HK-2 (cell line): ENCODE results near the gene SLC9A6.
"Not testable (repeated sequence)": the region's sequence is repeated elsewhere in the genome, so short reads cannot be mapped to it uniquely, and the experiment has no call there.

Experiments used
- DNase-seq: peaks from one replicate; pipeline ENCODE4 v3.0.0-alpha.2; 2018; ENCODE audit not compliant: unreplicated experiment

The SLC9A6 gene

GRCh38 chrX:136029766-136030165 lies 44.5 kb downstream of the SLC9A6 start:
- no peak for DNase-seq

DNA sequence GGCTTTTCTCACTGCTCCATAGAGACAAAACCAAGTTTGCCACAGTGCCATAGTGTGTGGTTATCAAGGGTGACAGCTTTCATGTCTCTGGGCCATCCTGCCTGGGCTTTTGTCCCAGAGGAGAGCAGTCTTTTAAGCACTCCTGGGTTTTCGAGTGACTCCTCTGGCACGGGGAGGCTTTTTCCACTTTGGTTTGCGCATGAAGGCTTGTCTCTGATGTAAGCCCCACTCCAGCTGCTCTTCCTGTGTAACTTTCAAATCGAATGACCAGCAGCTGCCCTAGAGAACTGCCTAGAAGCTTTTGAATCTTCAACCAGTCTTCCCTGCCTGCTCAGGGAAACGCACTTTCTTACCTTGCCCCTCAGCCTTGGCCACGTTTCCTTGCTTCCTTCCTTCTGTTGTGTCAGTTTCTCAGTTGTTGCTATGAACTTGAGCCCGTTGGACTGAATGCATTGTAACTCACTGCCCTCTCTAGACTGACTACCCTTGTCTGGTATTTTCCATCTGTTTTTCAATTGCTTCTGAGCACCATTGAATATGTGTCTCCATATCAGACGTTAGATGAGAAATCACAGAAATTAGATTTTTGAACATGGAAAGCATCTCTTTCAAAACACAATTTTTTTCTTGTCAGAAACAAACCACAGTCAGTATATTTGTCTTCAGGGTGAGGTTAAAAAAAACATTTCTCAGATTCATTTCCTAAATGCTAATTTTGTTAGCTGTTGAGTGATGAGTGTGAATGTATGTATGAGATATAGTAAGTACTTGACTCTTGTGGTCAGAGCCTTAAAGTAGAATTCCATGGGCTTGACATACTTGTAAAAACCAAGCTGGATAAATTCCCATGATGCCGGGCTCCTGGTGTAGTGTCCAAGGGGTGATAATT lies 45.3 kb downstream of the SLC9A6 start:
- DNase-seq, result no peak

- DNase-seq, result no peak
Observed at GRCh38 chrX:136031626-136032025, 46.4 kb downstream of the SLC9A6 start.

DNA sequence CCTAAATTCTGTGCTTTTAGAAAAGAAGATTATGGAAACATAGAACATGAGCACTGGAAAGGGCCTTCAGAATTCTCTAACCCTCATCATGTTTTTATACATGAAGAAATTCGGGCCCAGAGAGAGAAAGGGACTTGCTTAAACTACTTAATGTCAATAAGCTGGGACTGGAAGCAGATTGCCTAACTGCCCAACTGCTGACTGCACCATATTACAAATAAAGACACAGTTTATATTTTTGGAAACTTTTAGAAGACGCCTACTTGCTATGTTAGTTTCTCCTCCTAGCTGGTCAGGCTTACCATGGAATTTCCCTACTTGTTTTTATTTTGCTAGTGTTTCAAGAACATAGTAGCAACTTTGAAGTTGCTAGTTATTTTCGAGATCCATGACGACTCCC lies 47.1 kb downstream of the SLC9A6 start:
- no peak for DNase-seq

DNA sequence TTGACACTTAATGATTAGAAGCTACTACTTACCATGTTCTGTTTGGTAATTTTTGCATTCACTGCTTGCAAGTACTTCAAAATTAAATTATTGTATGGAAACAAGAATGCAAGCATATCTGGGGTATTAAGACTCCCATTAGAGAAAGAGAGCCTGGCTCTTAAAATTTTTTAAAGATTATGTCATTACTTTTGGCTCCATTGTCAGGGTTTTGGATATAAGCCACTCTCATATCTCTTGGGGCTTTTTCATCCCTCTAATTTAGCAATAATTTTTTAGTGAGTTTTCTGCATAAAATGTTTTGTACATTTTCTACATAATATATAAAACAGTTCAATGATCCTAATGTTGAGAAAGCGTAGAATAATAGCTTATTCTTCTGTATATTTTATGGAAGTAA lies 49.4 kb downstream of the SLC9A6 start:
- no peak for DNase-seq

DNA sequence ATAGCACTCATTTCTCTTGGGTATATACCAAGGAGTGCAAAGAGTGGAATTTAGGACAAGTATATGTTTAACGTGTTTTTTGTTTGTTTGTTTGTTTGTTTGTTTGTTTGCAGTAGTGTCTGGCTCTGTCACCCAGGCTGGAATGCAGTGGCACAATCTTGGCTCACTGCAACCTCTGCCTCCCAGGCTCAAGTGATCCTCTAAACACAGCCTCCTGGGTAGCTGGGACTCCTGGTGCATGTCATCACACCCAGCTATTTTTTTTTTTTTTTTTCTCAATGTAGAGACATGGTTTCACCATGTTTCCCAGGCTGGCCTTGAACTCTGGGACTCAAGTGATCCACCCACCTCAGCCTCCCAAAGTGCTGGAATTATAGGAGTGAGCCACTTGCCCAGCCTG lies 50.4 kb downstream of the SLC9A6 start:
- DNase-seq, result no peak

DNA sequence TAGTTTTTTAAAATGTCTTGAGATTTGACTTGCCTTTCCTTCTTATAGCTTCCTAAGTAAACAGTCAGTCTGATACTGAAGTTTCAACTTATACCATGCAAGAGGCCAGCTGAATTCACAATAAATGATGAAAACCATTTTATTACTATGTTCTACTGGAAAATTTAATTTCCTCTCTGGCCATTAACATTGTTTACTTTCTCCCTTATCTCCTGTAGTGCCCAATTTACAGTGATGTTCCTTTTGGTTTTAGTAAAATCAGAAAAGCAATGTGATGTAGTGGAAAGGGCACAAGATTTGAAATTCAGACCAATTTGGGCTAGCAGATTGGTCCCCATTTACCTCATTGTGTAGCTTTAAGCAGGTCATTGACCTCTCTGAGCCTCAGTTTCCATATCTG lies 54.2 kb downstream of the SLC9A6 start:
- DNase-seq, result no peak

DNA sequence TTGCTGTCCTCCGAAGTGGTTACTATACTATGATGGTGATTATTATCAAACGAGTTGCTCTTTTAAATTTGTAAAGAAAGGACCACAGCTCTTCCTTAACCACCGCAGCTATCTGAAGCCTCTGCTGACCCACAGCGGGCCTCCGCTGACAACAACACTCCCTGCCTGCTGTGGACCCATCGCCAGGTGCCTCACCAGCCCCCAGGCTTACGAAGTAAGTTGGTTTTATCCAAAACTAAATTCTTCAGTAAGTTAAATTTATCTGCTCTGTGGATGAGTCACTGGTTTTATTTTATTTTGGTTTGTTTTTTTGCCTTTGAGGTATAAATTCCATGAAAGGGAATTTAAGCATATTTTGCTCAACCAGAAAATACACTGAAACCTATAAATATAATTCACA lies 54.7 kb downstream of the SLC9A6 start:
- DNase-seq, result no peak

DNA sequence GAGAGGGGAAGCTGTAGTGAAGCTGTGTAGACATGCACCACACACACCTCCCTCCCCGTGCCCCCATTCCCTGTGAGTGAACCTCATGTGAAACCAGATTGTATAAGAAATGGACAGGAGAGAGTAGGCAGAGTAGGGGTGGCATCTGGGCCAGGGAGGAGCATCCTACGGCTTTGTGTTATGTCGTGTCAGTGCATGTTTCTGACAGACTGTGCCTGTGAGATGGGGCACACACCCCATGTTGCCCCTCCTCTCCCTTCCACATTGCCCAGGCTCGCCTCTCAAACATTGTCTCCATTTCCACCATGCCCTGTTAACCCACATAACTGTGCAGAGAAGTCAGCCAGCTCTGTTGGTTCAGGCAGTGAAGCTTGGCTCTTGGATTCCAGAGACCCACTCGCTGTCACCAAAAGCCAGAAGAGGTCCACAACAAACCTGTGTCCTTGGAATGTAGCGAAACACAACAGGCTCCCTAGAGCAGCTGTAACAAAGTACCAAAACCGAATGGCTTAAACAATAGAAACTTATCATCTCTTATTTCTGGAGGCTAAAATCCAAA lies 56.1 kb downstream of the SLC9A6 start:
- DNase-seq, result no peak

DNA sequence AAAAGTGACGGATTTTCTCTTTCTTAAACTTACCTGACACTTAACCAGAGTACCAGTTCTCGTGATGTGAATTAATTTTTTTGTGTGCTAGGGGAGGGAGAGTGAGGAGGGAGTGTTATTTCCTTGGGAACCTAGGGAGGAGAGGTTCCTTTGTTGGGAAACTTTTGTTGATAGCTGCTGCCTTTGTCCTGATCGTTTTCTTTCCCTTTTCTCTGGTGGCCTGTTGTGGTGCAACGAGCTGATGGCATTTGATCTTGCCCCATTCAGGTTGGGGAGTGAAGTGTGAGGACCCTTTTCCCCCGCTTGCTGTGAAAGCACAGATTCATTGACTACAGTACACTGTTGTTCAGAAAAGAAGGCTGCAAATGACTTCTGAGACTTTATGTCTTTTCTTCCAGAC lies 59.8 kb downstream of the SLC9A6 start:
- DNase-seq, result no peak

- no peak for DNase-seq
Observed at GRCh38 chrX:136046295-136047015, 61.2 kb downstream of the SLC9A6 start.

GRCh38 chrX:136047016-136047642 lies 61.9 kb downstream of the SLC9A6 start:
- DNase-seq, result no peak

- no peak for DNase-seq
Observed at GRCh38 chrX:136047969-136048368, 62.7 kb downstream of the SLC9A6 start.

- DNase-seq, result no peak
Observed at GRCh38 chrX:136048446-136048845, 63.2 kb downstream of the SLC9A6 start.

- no peak for DNase-seq
Observed at GRCh38 chrX:136049608-136050007, 64.4 kb downstream of the SLC9A6 start.

- not testable (repeated sequence) for DNase-seq
Observed at GRCh38 chrX:136050875-136051274, 65.6 kb downstream of the SLC9A6 start.

GRCh38 chrX:136051611-136052010 lies 66.4 kb downstream of the SLC9A6 start:
- DNase-seq, result no peak

DNA sequence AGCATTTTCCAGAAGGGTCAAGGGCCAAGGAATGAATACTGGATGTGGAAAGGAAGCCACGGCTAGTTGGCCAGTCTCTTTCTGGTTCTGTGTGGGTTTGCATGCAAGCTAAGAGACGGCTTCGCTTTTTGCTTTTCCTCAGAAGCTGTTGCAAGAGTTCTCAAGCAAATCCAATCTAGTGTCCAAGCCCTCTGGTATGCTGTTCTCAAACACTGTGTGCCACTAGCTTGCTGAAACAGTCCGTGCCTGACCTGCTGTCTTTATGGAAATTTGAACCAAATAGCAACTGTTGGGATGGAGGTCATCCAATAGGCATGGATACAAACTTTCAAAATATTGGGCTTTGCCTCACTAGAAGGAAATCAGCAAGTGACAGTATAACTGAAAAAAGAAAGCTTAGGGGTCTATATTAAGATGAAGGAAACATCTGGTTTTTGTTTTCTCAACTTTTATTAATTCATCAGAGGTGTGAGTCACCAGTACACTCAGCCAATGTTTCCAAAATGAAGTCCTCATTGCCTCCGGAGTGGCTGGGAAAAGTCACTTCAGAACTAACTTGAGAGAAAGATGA lies 70.5 kb downstream of the SLC9A6 start:
- DNase-seq, result no peak

DNA sequence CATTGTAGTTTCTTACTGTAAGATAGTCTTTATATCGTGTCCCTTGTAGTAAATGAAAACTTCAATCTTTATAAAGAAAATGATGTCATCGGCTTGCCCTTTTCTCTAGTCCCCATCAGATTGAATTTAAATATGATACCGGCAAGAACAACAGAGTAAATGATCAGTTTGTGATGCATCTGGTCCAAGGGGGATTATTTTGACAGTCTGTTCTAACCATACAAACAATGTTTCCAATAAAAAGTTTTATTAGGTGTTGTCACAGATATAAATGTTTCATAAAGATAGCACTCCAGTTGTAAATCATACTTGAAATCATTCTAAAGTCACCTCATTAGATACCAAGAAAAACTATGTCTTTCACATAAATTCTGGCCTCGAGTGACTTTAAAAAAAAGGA lies 72.3 kb downstream of the SLC9A6 start:
- DNase-seq, result no peak

DNA sequence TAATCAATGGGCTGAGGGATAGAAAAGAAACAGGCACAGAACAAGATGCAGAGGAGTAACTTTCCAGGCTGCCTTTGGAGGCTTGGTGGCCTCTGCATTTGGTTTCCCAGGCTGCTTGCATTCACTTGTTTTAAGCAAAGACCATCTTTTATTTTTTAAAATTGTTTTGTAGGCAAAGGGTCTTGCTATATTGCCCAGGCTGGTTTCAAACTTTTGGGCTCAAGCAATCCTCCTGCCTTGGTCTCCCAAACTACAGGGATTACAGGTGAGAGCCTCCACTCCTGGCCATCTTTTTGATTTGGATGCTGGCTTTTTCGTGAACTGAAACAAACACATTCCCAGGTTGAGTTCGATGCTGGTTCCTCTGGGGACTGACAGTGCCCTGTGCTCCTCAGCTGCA lies 74.1 kb downstream of the SLC9A6 start:
- DNase-seq, result no peak

GRCh38 chrX:136061286-136061685 lies 76.1 kb downstream of the SLC9A6 start:
- DNase-seq, result no peak

DNA sequence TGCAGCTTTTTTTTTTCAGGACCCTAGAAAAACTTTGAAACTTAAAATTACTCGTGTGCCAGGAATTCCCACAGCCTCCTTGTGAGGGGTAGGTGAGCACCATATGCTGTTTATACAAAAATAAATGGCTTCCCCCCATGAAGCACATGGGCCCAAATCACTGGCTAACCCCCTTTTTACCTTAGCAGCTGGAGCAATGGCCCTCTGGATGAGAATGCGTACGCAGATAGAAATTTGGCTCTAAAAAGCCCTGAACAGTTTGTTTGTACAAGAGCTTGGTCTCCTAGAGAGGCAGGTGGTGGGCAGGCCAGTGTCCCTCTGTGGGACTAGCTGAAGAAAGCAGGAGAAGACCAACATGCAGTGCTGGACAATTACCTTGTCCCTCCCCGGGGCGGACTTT lies 76.5 kb downstream of the SLC9A6 start:
- DNase-seq, result no peak
